IPS-18c (cell line): ENCODE results near the gene RBBP8NL.

ENCODE experiments used
- H3K4me3 ChIP-seq: 2 replicates; pipeline ENCODE4 v1.7.0; 2013; ENCODE audit warnings: low read depth, mild to moderate bottlenecking, low read length, moderate library complexity; ENCODE audit not compliant: insufficient read depth
- H3K9me3 ChIP-seq: one replicate; pipeline ENCODE4 v1.6.1; 2013; ENCODE audit warnings: mild to moderate bottlenecking, low read length, moderate library complexity; ENCODE audit not compliant: control insufficient read depth, insufficient read depth

The RBBP8NL gene

GRCh38 chr20:62451156-62451767 is 23.9 kb upstream of the RBBP8NL start:
- H3K4me3 ChIP-seq = no peak overlapping the region
- H3K9me3 ChIP-seq = peaks cover 3% of the 10 kb centered on the region

- no peak overlapping the region for H3K4me3 ChIP-seq
- peaks cover 3% of the 10 kb centered on the region for H3K9me3 ChIP-seq
Observed at GRCh38 chr20:62449951-62450691, 22.8 kb upstream of the RBBP8NL start.

- no peak overlapping the region for H3K4me3 ChIP-seq
- peaks cover 3% of the 10 kb centered on the region for H3K9me3 ChIP-seq
Observed at GRCh38 chr20:62448788-62449187, 21.4 kb upstream of the RBBP8NL start.

- H3K9me3 ChIP-seq = peaks cover 3% of the 10 kb centered on the region
- no peak overlapping the region for H3K4me3 ChIP-seq
Observed at GRCh38 chr20:62448038-62448437, 20.7 kb upstream of the RBBP8NL start.

- H3K4me3 ChIP-seq = no peak overlapping the region
- H3K9me3 ChIP-seq = peaks cover 3% of the 10 kb centered on the region
Observed at GRCh38 chr20:62446888-62447869, 19.8 kb upstream of the RBBP8NL start.

GRCh38 chr20:62446481-62446880 is 19.1 kb upstream of the RBBP8NL start:
- peaks cover 3% of the 10 kb centered on the region for H3K9me3 ChIP-seq

GRCh38 chr20:62445553-62446340 is 18.4 kb upstream of the RBBP8NL start:
- no peak overlapping the region for H3K4me3 ChIP-seq
- peaks cover 3% of the 10 kb centered on the region for H3K9me3 ChIP-seq

More at GRCh38 chr20:62446481-62446880, 19.1 kb upstream of the RBBP8NL start:
- H3K4me3 ChIP-seq = no peak overlapping the region

GRCh38 chr20:62444286-62444685 is 16.9 kb upstream of the RBBP8NL start:
- no peak overlapping the region for H3K4me3 ChIP-seq
- H3K9me3 ChIP-seq = peaks cover 3% of the 10 kb centered on the region

- H3K9me3 ChIP-seq = peaks cover 3% of the 10 kb centered on the region
- no peak overlapping the region for H3K4me3 ChIP-seq
Observed at GRCh38 chr20:62441987-62442539, 14.7 kb upstream of the RBBP8NL start.

- Histone ChIP-seq H3K9me3 (no peaks in the 10 kb centered on the region), H3K4me3 (no peak overlapping the region)
Observed at GRCh38 chr20:62439218-62439617, 11.9 kb upstream of the RBBP8NL start.

- Histone ChIP-seq H3K4me3 (no peak overlapping the region), H3K9me3 (no peaks in the 10 kb centered on the region)
Observed at GRCh38 chr20:62437927-62438326, 10.6 kb upstream of the RBBP8NL start.

- no peak overlapping the region for H3K4me3 ChIP-seq
- no peaks in the 10 kb centered on the region for H3K9me3 ChIP-seq
Observed at GRCh38 chr20:62437496-62437895, 10.2 kb upstream of the RBBP8NL start.

- H3K4me3 ChIP-seq = no peak overlapping the region
Observed at GRCh38 chr20:62436692-62437091, 9.4 kb upstream of the RBBP8NL start.

GRCh38 chr20:62433658-62434497 is 6.5 kb upstream of the RBBP8NL start:
- H3K4me3 ChIP-seq = no peak overlapping the region

More at GRCh38 chr20:62436692-62437091, 9.4 kb upstream of the RBBP8NL start:
- no peaks in the 10 kb centered on the region for H3K9me3 ChIP-seq

GRCh38 chr20:62430866-62431447 is 3.6 kb upstream of the RBBP8NL start:
- Histone ChIP-seq H3K4me3 (no peak overlapping the region), H3K9me3 (no peaks in the 10 kb centered on the region)

More at GRCh38 chr20:62433658-62434497, 6.5 kb upstream of the RBBP8NL start:
- H3K9me3 ChIP-seq = no peaks in the 10 kb centered on the region
